Subcutaneous adipose tissue (tissue), 4 donors: ENCODE measurements around the gene DDX60. TPM values are rescaled to one million over a fixed set of nuclear protein-coding genes. Genes with fewer than 3 reads are reported as not detected.

Source experiments
- total RNA-seq, 4 donors: library from RNA; depleted of rRNA; stranded (reverse); fragments of >200 nt; gene quantifications; one replicate each; pipeline ENCODE4 v1.1.0, GENCODE V29; 2016
- TF ChIP-seq, protein P1 (sequence below): fragments of 450-650 bp; IDR thresholded peaks from one replicate; pipeline ENCODE4 v1.5.1; 2016; ENCODE audit warnings: low read depth, mild to moderate bottlenecking, control low read depth, antibody characterized with exemption, moderate library complexity

DDX60 gene
- total RNA-seq, 4 donors from 2014 or later: 16.7 to 33.7 (median 20.2) TPM

DNA sequence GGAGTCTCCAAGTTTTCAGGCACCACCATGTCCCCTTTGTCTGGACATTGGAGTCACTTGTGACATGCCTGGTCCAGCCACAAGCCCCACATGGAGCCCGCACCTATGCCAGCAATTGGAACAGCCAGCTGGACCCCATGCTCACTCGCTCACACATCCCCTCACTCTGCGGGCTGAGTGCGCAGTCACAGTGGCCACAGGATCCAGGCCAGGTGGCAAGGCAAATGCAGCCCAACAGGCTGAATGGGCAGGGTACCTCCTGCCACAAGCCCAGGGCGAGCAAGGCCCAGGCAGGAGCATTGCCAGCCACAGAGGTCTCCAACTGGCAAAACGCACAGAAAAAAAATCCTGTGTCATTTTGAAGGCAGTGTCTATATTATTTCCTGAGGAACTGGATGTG lies 144.2 kb downstream of the DDX60 start:
- TF ChIP-seq, protein P1, sequence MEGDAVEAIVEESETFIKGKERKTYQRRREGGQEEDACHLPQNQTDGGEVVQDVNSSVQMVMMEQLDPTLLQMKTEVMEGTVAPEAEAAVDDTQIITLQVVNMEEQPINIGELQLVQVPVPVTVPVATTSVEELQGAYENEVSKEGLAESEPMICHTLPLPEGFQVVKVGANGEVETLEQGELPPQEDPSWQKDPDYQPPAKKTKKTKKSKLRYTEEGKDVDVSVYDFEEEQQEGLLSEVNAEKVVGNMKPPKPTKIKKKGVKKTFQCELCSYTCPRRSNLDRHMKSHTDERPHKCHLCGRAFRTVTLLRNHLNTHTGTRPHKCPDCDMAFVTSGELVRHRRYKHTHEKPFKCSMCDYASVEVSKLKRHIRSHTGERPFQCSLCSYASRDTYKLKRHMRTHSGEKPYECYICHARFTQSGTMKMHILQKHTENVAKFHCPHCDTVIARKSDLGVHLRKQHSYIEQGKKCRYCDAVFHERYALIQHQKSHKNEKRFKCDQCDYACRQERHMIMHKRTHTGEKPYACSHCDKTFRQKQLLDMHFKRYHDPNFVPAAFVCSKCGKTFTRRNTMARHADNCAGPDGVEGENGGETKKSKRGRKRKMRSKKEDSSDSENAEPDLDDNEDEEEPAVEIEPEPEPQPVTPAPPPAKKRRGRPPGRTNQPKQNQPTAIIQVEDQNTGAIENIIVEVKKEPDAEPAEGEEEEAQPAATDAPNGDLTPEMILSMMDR: no peak

GRCh38 chr4:168167714-168168284 lies 150.8 kb downstream of the DDX60 start:
- TF ChIP-seq, protein P1: no peak

Other genes starting within 250 kb of the DDX60 start
- gene ANXA10, start 226.2 kb downstream of the DDX60 start, total RNA-seq: not detected
- gene DDX60L, start 161.7 kb upstream of the DDX60 start, total RNA-seq: 10 to 100 TPM; 23.0 to 59.5 (median 27.7) TPM
- gene PALLD, start 178.3 kb upstream of the DDX60 start, total RNA-seq: 100 to 1,000 TPM in 3 of 4 donors, 10 to 100 TPM in 1; 94.1 to 118 (median 110) TPM